SIG-M5 treated with dmso at 0.1 percent for 504 hours (cell line): ENCODE measurements around the gene TMEM59.
A peak's percentile ranks its signal among the peaks of the same experiment; 100 is the strongest.
"Not testable (repeated sequence)": the region's sequence is repeated elsewhere in the genome, so short reads cannot be mapped to it uniquely, and the experiment has no call there.

ENCODE experiments used
- DNase-seq: peaks from one replicate; lab custom pipeline; 2025; ENCODE audit not compliant: unreplicated experiment; lab: John Stamatoyannopoulos, UW

The TMEM59 gene

DNA sequence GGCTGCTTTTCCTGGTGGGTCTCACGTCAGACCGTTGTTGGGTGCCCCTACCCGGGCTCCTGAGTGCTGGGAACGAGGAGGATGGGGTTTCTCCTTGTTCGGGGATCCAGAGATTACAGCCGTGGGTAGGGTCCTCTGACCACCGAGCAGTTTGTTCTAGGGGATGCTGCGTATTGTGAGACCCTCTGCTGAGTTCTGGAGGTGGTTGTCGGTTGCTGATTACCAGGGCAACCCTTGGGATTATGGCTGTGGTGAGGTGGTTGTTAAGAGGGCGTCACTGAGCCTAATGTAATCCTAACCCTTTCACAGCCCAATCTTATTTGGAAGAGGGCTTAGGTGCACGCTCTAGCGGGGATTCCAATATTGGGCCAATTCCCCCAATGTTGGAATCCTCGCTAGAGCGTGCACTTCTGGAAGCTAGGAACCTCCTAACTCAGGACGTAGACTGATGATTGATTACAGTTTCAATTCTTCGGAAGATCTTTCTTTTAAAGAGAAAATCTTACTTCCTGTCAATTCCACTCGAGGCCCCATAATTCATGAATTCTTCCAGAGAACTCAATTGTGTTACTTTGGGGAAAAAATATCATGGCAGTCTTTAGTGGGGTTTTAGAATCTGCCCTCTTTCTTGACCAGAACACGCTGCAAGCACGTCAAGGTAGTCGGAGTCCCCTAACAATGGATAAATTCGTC, 887 bp upstream of the TMEM59 start:
- DNase-seq = no peak

DNA sequence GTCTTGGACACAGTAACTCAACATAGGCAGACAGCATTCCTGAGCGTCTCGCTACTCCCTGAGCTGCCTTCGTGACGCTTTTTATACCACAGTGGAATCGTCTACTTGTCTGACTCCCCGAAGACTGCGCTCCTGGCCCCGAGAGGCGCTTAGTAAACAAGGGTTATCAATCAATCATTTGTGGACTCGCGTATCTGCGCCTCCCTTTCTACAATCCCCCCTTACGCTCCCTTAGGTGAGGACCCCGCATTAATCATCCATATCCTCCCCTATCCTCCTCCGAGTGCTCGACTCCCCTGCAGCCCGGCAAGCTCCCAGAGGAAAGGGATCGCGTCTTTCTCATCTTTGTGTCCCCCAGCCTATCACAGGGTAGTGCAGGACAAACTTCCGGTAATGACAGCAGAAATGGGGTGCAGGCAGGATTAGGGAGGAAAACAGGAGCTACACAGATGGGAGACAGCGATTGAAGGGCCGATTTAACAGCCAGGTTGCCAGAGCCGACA, 522 bp downstream of the TMEM59 start:
- peak; percentile 39 for DNase-seq

DNA sequence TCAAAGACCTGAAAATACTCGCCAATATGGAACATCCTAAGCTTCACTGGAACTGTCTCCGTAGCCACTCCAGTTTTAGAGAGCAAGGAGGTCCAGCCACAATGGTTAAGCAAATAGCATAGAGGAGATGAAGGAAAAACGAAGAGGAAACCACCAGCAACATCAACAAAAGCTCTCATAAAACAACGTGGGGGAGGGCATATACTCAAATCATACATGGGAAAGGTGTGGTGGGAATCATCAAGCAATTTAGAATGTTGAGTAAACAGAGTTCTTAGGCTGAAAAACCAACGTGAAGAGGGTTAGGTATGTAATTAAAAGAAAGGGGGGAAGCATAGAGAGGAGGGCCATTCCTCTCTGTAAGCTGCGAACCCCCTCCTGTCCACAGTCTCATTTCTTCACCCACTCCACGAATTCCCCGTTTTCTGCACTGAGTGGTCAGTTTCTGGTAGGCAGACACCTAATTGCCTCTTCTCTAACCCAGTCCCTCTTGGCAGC, 1.0 kb downstream of the TMEM59 start:
- DNase-seq = no peak

DNA sequence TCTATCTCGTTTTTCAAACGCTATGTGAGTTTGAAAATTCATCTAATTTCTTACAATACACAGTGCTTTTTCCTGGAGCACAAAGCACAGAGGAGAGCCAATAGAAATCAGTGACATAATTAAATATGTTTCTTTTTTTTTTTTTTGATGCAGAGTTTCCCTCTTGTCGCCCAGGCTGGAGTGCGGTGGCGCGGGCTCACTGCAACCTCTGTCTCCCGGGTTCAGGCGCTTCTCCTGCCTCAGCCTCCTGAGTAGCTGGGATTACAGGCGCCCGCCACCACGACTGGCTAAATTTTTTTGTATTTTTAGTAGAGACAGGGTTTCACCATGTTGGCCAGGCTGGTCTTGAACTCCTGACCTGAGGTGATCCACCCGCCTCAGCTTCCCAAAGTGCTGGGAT, 2.6 kb downstream of the TMEM59 start:
- not testable (repeated sequence) for DNase-seq

DNA sequence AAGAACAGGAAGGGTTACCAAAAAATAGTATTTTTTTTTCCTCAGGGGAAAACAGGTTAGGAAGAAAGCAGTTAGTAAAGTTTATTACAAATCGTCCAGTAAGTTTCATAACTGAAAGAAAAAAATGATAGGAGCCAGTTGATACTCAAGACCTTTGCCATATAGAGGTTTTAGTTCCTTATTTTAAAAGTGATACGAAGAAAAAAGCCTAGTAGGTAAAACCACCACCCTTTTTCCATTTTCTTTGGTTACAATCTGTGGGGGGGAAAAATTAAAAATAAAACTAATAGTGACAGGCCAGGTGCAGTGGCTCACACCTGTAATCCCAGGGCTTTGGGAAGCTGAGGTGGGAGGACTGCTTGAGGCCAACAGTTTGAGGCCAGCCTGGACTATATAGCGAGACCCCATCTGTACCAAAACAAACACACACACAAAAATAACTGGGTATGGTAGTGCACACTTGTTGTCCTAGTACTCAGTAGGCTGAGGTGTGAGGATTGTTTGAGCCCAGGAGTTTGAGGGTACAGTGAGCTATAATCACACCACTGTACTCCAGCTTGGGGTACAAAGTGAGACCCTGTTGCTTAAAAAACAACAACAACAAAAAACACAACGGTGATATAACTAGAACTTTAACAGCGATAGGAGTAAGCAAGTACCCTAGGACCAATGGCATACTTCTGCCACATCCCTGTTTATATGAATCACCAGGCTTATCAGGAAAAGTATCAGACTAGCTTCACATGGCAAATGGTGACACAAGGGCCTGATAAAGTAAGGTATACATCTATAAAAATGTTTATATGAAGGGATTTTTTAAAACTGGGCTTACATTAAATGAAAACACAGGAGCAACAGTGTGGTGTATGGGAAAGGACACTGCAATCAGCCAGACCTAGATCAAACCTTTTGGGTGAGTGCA, 5.4 kb downstream of the TMEM59 start:
- DNase-seq = peak; percentile 12

DNA sequence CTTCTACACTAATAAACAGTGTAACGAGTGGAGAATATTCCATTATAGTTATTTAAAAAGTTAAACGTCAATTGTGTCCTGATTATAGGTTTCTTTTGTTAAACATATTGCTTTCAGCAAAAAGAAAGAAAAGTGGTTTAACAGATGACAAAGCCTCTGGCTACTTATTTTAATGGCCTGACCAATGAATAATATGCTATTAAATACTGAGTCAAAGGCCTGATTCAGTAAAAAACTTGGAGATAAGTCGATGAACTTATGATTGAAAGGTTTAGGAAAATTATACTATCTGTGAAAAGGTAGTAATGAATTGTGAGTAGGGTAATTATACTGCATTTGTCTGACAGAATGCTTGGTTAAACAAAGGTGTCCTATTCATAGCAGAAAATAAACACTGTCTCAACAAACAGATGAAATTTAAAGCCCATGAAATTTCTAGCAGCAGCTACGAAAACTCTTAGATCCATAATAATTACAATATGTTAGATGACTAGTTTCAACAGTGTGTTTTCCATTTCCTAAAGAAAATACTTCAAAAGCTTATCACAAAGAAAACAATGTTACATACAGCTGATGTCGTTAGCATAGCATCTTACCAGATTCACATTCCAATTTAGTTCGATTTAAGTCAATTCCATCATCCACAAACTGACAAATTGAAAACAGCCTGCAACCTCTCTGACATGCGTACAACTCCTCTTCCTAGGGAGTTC, 6.2 kb downstream of the TMEM59 start:
- DNase-seq = no peak

DNA sequence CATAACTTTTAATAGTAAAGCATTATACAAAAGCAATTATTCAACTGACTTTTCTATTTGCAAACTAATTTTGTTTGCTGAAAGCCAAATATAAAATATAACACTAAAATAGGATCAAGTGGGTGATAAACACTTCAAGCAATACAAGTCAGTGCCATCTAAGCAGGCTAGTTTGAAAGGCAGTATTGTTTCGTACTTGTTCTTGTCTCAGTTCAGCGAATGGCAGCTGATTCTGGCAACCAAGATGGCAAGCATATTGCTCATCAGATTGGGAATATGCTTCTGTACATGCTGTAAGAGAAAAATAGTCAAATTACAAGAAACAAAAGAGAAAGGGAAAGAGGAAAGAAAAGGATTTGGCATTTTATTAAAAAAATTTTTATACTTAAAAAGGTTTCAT, 7.5 kb downstream of the TMEM59 start:
- DNase-seq = no peak

DNA sequence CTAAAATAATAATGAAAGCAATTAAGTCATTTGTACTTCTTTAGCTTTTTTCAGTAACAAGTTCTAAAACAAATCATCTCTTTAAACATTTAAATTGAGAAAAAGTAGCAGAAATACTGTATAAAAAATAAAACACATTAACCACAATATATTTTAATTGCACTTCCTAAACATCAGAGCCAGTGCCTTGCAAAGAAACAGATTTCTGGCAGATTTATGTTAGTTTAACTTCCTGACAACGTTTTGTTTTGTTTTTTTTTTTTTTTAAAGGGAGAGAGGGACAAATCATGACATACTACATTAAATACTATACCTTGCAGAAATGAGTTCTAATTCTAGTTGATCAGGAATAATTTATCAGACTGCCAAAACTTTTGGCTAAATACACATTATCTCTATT, 11.2 kb downstream of the TMEM59 start:
- DNase-seq = no peak

DNA sequence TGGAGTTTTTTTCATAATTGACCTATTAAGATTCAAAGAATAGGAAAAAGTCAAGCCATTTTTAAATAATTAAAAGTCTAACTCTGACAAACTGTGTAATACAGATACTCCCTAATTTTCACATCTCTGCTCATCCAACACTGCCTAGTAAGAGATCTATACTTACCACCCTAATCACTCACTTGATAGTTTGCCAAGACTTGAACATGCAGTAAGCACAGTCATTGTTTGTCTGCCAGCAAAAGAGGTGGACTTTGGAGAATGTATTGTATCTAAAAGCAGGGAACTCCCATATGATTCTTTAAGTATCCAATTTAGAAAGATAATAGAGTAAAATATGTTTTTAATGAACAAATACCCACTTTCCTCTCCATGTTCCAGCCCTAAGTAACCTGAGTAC, 15.5 kb downstream of the TMEM59 start:
- no peak for DNase-seq

DNA sequence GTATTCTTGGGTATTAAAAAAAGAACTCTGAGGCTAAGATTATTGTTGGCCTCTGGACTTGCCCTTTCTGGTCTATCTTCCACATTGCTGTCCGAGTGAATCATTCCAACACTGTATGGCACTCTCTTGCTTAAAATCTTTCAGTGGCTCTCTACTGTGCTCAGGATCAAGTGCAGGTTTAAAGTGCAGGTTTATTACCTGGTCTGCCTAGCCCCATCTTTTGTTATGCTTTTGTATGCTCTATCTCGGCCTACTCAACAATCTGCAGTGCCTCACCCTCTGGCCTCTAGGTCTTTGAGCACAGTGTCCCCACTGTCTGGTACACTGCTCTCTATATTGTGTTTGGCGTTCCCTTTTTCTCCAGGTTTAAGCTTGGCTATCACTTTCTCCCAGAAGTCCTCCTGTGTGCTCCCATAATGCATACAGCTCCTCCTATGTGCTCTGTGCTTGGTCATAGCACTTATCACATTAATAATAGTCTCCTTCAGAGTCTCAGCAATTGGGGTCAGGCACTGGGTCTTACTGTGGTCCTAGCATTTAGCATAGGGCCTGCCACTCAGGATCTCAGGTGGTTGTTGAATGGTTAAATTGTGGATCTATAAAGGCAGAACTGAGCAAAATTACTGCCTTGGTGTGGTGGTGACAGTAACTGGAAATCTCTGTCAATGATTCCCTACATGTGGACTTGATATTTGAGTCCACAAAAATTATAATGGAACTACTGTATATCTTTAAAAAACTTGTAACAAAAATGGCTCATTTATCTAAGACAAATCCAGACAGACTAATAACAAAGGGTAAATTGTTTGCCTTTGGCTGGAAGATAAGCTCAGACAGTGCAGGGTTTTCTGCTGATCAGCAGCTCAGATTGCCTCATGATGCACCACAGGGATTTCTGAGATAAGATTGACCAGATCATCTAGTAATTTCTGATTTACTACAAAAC, 24.4 kb downstream of the TMEM59 start:
- no peak for DNase-seq

DNA sequence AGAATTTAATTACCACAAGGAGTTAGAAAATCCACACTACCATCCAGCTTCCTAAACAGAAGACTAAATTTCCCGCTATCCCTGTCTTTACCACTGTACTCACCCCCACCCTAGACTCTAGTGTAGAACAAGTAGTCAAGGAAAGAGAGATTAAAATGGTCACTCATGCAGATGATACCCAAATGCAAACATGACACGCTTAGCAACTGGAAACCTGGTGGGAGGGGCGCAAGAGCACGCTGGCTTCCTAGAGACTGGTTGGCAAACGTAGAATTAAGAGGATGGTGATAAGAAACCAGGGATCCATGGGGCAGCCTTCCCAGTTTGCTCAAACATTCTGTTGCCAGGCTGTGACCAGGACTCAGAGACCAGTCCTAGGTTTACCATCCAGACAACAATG, 25.2 kb downstream of the TMEM59 start:
- DNase-seq = no peak

DNA sequence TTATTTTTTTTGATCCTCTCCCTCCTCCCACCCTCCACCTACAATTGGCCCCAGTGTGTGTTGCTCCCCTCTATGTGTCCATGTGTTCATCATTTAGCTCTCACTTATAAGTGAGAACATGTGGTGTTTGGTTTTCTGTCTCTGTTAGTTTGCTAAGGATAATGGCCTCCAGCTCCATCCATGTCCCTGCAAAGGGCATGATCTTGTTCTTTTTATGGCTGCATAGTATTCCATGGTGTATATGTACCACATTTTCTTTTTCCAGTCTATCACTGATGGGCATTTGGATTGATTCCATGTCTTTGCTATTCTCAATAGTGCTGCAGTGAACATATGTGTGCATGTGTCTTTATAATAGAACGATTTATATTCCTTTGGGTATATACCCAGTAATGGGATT, 28.2 kb downstream of the TMEM59 start:
- DNase-seq = not testable (repeated sequence)

DNA sequence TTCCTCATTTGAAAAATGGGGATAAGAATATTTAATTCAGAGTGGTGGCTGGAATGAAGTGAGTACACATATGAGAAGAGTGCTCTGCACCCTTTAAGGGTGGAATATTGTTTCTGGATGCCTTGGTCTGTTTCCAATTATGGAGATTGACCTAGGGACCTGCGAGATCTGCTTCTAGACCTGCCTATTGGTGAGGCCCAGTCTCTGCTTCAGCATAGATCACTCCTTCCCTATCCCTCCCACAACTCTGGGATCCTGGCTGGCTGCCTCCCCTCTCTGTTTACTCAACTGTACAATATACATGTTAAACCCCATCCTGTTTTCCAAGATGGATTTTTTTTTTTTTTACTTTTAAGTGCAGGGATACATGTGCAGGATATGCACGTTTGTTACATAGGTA, 28.6 kb downstream of the TMEM59 start:
- no peak for DNase-seq

DNA sequence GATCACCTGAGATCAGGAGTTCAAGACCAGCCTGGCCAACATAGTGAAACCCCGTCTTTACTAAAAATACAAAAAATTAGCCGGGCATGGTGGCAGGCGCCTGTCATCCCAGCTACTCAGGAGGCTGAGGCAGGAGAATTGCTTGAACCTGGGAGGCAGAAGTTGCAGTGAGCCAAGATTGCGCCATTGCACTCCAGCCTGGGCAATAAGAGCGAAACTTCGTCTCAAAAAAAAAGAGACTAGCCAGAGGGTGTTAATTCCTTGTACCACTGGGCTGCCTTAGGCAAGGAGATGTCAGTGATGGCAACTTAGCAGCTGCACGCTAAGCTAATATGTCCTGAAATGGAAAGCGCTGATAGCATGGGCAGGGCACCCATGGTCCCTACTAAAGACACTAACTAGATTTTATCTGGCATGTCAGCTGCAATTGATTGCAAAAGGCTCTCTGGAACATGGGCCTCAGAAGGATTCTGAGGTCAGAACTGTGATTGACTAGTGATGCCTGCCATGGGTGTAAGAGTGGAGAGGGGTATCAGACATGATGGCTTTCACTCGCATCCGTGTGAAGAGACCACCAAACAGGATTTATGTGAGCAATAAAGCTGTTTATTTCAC, 33.3 kb downstream of the TMEM59 start:
- not testable (repeated sequence) for DNase-seq

DNA sequence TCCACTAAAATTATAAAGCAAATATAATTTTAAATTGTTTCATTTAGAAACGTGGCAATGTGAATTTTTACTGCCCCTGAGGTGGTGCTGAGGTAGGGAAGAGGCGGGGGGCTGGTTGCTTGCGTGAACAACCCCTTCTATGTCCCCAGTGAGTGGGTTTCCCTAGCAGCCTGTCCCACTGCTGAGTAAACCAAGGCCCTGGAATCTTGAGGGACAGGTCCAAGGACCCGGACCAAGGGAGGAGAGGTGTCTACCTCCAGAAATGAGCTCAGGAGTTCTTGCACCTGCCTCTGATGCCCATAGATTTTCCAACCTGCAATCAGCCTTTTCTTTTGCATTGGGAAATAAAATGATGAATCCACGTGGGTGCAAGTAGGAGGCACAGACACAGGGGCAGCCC, 34.4 kb downstream of the TMEM59 start:
- DNase-seq = no peak

DNA sequence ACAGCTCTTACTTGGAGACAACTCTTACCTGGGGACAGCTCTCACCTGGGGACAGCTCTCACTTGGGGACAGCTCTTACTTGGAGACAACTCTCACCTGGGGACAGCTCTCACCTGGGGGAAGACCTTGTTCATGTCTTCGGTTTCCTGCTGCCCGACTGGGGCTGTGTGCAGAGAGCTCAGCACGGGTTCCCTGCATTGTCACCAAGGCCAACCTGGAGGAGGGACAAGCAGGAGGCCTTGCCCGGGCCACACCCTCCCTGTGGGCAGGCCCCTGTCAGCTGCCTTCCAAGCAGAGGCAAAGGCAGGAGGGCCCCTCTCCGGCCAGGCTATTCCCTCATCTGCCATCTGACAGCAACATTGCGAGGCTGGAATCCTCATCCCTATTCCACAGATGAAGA, 35.0 kb downstream of the TMEM59 start, which contains the start of gene LDLRAD1:
Gene LDLRAD1 (minus strand): TSS at position 208 of the 400 bp plus-strand sequence. CDS start 74 bp downstream, at position 134.
- DNase-seq = no peak

DNA sequence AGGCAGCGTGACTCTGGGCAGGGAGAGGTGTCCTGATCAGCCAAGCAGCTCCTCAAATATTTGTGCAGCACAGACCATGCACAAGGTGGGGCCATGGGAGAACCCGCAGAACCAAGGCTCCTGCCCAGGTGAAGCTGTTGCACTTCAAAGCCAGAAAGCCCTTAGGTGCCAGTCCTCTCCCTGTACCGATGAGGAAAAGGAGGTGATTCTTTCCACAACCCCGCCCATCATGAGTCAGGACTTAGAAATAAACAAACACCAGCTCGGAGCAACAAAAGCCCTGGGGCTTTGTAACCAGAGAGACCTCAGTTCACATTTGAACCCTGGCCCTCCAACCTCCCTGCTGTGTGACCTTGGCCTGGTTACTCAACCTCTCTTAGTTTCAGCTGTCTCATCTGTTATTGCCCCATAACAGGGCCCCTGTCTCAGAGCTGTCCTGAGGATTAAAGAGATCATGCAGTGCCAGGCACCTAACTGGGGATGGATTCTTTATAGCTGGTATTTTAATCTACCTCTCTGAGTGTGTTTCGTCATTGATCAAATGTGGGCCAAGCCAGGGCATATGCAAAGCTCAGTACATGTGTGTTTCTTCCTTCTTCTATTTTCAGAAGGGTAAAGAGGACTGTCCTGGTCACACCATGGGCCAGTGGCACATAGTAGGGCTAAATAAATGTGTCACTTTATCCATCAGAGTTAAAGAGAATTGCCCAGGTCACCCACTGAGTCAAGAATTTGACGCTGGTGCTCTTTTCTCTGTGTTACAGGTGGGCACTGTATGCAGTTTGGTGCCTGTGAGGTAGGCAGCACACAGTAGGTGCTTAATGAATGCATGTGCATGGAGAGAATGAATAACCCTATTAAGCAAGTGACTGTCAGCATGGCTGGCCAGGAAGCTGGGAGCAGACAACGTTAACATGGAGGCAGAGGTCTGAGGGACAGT, 36.4 kb downstream of the TMEM59 start:
- peak; percentile 52 for DNase-seq

DNA sequence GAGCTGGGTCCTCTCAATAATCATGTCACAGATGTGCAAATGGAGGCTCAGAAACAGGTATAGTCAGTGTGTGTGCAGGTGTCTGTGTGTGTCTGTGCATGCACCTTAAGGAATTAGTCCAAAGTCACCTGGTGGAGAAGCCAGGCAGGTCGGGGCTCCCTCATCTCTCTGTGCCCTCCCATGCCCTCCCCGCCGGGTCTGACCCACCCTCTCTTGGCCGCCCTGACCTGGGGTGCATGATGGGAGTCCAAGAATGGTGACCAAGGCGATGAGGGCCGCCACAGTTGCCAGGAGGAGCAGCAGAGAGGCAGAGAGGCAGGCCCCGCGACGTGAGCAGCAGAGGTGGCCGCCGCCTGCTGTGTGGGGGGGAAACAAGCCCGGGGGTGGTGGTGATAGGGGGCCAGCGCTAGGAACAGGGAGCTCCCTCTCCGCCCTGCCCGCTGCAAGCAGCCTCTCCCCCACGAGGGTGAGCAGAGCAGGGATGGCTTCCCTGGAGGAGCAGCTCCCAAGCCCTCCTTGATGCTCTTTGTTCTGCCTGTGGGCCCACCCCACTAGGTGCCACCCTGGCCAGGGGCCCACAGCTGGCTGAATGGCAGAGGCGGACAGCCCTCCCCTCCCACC, 38.9 kb downstream of the TMEM59 start:
- no peak for DNase-seq
